ENCODE data around the gene LRRC4B.

The LRRC4B gene

DNA sequence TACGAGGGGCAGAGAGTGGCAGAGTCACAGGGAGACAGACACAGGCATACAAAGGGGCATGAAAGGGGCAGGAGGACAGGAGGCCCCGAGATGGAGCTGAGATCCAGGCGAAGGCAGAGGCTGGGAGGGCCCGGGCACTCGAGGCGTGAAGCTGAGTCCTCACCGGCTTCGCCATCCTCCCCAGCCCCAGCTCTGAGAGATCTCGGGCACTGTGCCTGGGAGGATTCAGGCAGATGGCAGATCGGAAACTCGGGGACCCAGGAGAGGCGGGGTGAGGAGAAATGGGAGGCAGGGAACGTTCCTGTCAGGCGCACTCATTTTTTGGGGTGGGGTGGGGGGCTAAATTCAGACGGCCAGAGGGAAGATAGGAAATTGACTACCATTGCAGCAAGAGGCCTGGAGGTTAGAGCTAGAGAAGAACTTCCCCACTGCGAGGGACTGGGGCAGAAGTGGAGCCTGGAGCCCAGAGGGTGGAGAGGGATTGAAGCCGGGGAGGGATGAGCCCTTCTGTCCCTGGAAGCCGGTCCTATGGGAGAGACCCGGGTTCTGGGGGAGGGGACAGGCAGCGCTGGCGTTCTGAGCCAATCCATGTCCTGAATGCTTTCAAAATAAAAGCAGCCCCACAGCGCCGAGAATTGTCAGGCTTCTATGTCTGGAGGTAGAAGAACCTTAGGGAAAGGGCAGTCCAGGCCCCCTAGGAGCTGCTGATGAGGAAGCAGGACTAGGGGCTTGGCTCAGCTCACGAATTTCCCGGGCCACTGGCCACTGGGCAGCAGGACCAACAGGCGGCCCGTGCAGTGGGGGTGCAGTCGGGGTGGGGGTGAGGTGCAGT is 12.6 kb downstream of the LRRC4B start:
- TF ChIP-seq, protein P1, sequence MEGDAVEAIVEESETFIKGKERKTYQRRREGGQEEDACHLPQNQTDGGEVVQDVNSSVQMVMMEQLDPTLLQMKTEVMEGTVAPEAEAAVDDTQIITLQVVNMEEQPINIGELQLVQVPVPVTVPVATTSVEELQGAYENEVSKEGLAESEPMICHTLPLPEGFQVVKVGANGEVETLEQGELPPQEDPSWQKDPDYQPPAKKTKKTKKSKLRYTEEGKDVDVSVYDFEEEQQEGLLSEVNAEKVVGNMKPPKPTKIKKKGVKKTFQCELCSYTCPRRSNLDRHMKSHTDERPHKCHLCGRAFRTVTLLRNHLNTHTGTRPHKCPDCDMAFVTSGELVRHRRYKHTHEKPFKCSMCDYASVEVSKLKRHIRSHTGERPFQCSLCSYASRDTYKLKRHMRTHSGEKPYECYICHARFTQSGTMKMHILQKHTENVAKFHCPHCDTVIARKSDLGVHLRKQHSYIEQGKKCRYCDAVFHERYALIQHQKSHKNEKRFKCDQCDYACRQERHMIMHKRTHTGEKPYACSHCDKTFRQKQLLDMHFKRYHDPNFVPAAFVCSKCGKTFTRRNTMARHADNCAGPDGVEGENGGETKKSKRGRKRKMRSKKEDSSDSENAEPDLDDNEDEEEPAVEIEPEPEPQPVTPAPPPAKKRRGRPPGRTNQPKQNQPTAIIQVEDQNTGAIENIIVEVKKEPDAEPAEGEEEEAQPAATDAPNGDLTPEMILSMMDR (IDR thresholded peaks at IDR 0.05; ENCODE audit: low read depth, low read length) = no peak
- H3K27me3 ChIP-seq (ENCODE audit: insufficient read depth, low read depth, severe bottlenecking) = no peaks in the 10 kb centered on the region
- H3K9me3 ChIP-seq (ENCODE audit: severe bottlenecking) = no peaks in the 10 kb centered on the region
- H3K36me3 ChIP-seq = peaks cover 10% of the 10 kb centered on the region
- peak overlapping the region; percentile 28 for H3K27ac ChIP-seq
- peak overlapping the region; percentile 46 for H3K4me3 ChIP-seq (ENCODE audit: low read depth, low read length)
- DNase-seq = peak; percentile 52

DNA sequence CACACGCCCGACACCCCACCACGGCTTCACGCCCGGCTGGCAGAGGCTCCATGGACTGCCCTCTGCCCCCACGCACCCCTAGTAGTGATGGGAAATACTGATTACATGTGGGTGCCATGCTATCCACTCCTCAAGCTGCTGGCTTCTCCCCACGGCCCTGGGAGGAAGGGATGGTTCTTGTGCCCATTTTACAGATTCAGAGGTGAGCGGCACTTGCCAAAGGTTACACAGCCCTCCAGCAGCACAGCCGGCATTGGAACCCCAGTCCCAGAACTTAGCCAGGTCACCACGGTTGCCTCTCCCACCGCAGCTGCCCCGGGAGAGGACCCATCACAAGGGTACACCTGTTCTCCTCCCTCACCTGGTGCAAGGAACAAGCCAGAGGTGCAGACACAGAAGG is 13.2 kb downstream of the LRRC4B start:
- Histone ChIP-seq H3K36me3 (peaks cover 10% of the 10 kb centered on the region), H3K27ac (no peak overlapping the region), H3K4me3 (ENCODE audit: low read depth, low read length) (no peak overlapping the region), H3K27me3 (ENCODE audit: insufficient read depth, low read depth, severe bottlenecking) (no peaks in the 10 kb centered on the region), H3K9me3 (ENCODE audit: severe bottlenecking) (no peaks in the 10 kb centered on the region)
- TF ChIP-seq, protein P1 (IDR thresholded peaks at IDR 0.05; ENCODE audit: low read depth, low read length) = no peak
- DNase-seq = no peak

DNA sequence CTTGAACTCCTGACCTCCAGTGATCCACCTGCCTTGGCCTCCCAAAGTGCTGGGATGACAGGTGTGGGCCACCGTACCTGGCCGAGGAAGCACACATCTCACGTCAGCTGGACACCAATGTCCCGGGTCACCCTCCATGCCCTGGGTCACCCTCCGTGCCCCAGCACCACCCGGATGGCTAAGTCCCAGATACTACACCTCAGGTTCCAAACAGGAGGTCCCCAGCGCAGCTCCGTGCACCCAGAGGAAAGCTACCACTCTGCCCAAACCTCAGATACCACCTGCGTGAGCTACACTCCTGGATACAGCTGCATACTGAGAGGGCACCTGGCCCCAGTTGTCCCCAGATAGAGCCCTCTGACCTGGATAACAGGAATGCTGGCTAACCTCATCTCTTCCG is 14.0 kb downstream of the LRRC4B start:
- Histone ChIP-seq H3K9me3 (ENCODE audit: severe bottlenecking) (no peaks in the 10 kb centered on the region), H3K27ac (no peak overlapping the region), H3K4me3 (ENCODE audit: low read depth, low read length) (no peak overlapping the region), H3K36me3 (peaks cover 10% of the 10 kb centered on the region), H3K27me3 (ENCODE audit: insufficient read depth, low read depth, severe bottlenecking) (no peaks in the 10 kb centered on the region)
- no peak for DNase-seq
- TF ChIP-seq, protein P1 (IDR thresholded peaks at IDR 0.05; ENCODE audit: low read depth, low read length) = no peak

DNA sequence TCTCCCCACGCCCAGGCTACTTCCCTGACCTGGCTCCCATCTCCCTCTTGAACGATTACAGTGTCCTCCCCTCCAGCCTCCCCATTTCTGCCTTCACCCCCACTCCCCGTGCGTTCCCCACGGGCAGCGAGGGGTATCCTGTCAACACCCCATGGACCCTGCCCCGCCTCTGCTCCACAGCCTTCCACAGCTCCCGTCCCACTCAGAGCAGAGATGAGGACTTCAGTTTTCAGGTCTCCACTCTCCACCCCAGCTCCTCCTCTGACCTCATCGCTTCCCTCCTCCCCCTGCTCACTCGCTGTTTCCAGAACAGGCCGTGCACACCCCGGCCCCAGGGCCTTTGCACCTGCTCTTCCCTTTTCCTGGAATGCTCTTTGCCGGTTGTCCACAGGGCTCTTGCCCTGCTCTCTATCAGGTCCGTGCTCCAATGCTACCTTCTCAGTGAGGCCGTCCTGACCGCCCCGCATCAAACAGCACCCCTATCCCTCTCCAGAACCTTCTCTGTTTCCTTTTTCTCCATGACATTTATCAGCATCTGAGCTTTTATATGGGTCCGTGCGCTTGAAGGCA is 15.0 kb downstream of the LRRC4B start:
- H3K27me3 ChIP-seq (ENCODE audit: insufficient read depth, low read depth, severe bottlenecking) = no peaks in the 10 kb centered on the region
- H3K36me3 ChIP-seq = peaks cover 7% of the 10 kb centered on the region
- H3K27ac ChIP-seq = no peak overlapping the region
- H3K9me3 ChIP-seq (ENCODE audit: severe bottlenecking) = no peaks in the 10 kb centered on the region
- no peak for DNase-seq
- TF ChIP-seq, protein P1 (IDR thresholded peaks at IDR 0.05; ENCODE audit: low read depth, low read length) = no peak
- no peak overlapping the region for H3K4me3 ChIP-seq (ENCODE audit: low read depth, low read length)

DNA sequence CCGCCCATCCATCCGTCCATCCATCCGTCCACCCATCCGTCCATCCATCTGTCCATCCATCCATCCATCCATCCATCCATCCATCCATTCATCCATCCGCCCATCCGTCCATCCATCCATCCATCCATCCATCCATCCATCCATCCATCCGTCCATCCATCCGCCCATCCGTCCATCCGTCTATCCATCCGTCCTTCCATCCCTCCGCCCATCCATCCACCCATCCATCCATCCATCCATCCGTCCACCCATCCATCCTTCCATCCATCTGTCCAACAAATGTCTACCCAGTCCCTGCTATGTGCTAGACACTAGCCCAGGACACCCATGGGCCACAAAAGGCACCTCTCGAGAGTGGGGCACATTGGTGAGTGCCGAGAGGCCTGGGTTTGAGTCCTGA is 15.7 kb downstream of the LRRC4B start:
- DNase-seq = no peak
- H3K9me3 ChIP-seq (ENCODE audit: severe bottlenecking) = no peaks in the 10 kb centered on the region
- H3K4me3 ChIP-seq (ENCODE audit: low read depth, low read length) = no peak overlapping the region
- no peaks in the 10 kb centered on the region for H3K27me3 ChIP-seq (ENCODE audit: insufficient read depth, low read depth, severe bottlenecking)
- H3K36me3 ChIP-seq = peaks cover 3% of the 10 kb centered on the region
- H3K27ac ChIP-seq = no peak overlapping the region
- TF ChIP-seq, protein P1 (IDR thresholded peaks at IDR 0.05; ENCODE audit: low read depth, low read length) = no peak
